ENCODE results near the gene SUN2. TPM values are rescaled to one million over a fixed set of nuclear protein-coding genes. Genes with fewer than 3 reads are reported as not detected.
A peak's percentile ranks its signal among the peaks of the same experiment; 100 is the strongest.

Gene SUN2
- total and polyA plus RNA-seq, 2 of the 8 experiments (the other 6 are each of a cell fraction or from before 2014, with no cell fraction given) = 5.1 to 10.5 TPM

GRCh38 chr22:38793721-38794466 lies 38.1 kb upstream of the SUN2 start, which contains the start of gene DNAL4:
TSS of gene DNAL4 (minus strand) at chr22:38794143. CDS start at chr22:38782731, 11,412 bp downstream.
- 4% methylated on average over 33 of the region's 47 CpGs; no CpG with 5 or more reads in 1 of the 2 experiments for WGBS, 2 experiments (ENCODE audit: extremely low coverage in 1 of 2, insufficient coverage in 1 of 2, insufficient read length in 1 of 2, insufficient replicate concordance in 2 of 2, low coverage in 1 of 2, low lambda C conversion rate in 2 of 2, missing lambda C conversion rate in 1 of 2)
- H3K27me3 ChIP-seq (replicated peaks in 1 of 4; ENCODE audit: control insufficient read depth in 3 of 4, extremely low read depth in 1 of 4, insufficient read depth in 3 of 4, low read length in 3 of 4) = peaks cover 0 to 10% (median 3%) of the 10 kb centered on the region in 4 experiments; a peak in 4 of 7 replicates
- peak; percentile 89 to 92 for DNase-seq (ENCODE audit: low read depth in 1 of 2, low spot score in 2 of 2)
- CTCF ChIA-PET (ENCODE audit: partially characterized antibody) = interaction anchor here (0.9 to 1.6 kb wide), 3 partner anchors 25 to 60 kb away, joined by 3 to 4 read pairs (median 3); no protein-coding TSS in a partner anchor
- H2BK20ac ChIP-seq (ENCODE audit: low read length) = no peak within 1 kb of the TSS
- peak within 1 kb of the TSS; percentile 91 for H2AFZ ChIP-seq (ENCODE audit: low read length)
- FAIRE-seq = peak; percentile 90
- no peak within 1 kb of the TSS for H3K4ac ChIP-seq (replicated peaks; ENCODE audit: insufficient read length, low read depth, low read length)
- peaks cover 0 to 4% (median 0%) of the 10 kb centered on the region in 4 experiments; a peak in 1 of 7 replicates for H3K4me1 ChIP-seq (replicated peaks in 1 of 4; ENCODE audit: control insufficient read depth in 3 of 4, insufficient read depth in 4 of 4, low read length in 3 of 4)
- H3K9me3 ChIP-seq (ENCODE audit: insufficient read depth in 2 of 2, low read depth in 1 of 2, low read length in 1 of 2) = no peaks in the 10 kb centered on the region
- H3K9ac ChIP-seq (replicated peaks in 1 of 4; ENCODE audit: extremely low read depth in 1 of 4, low read depth in 3 of 4, low read length in 3 of 4) = peak within 1 kb of the TSS; percentile 26 to 85 (median 46); a peak in 6 of 7 replicates
- H2BK12ac ChIP-seq (ENCODE audit: low read depth, low read length) = no peak within 1 kb of the TSS
- peak within 1 kb of the TSS; percentile 78 to 91 for H3K4me2 ChIP-seq (ENCODE audit: insufficient read depth in 1 of 2, low read depth in 2 of 2, low read length in 2 of 2)
- H3K14ac ChIP-seq (ENCODE audit: insufficient read length) = no peak within 1 kb of the TSS
- no peaks in the 10 kb centered on the region for H4K20me1 ChIP-seq (replicated peaks in 1 of 2; ENCODE audit: control insufficient read depth in 1 of 2, insufficient read depth in 2 of 2, low read length in 2 of 2)
- H3K79me2 ChIP-seq (ENCODE audit: control insufficient read depth in 1 of 2, insufficient read depth in 2 of 2, low read length in 2 of 2) = no peaks in the 10 kb centered on the region
- no peak within 1 kb of the TSS for H2BK15ac ChIP-seq (ENCODE audit: low read length)
- H4K8ac ChIP-seq (ENCODE audit: extremely low read depth, insufficient read depth, low read length) = no peak within 1 kb of the TSS; the same call in 1 of the 2 replicates
- no peak within 1 kb of the TSS for H4K91ac ChIP-seq (replicated peaks; ENCODE audit: insufficient read length, low read length)
- no peak within 1 kb of the TSS for H3K27ac ChIP-seq (ENCODE audit: low read depth, low read length)
- no peaks in the 10 kb centered on the region for H3K79me1 ChIP-seq (ENCODE audit: low read depth, low read length)
- H4K5ac ChIP-seq (ENCODE audit: insufficient read length, low read depth, low read length) = no peak within 1 kb of the TSS
- H2BK5ac ChIP-seq (ENCODE audit: low read depth, low read length) = no peak within 1 kb of the TSS
- H3K4me3 ChIP-seq (ENCODE audit: extremely low read depth in 1 of 4, insufficient read depth in 2 of 4, low read depth in 3 of 4, low read length in 4 of 4) = peak within 1 kb of the TSS; percentile 61 to 86 (median 62)
- POLR2A ChIA-PET (ENCODE audit: partially characterized antibody) = no interaction called here
- 0 out of 2 replicates have a peak within 1 kb of the TSS, but pooled peaks have one; percentile 35 for H3K18ac ChIP-seq (ENCODE audit: extremely low read depth, low read length)
- H3K23me2 ChIP-seq (ENCODE audit: low read depth, low read length) = peaks cover 5% of the 10 kb centered on the region
- H3K56ac ChIP-seq (replicated peaks; ENCODE audit: insufficient read length, low read depth, low read length) = no peak within 1 kb of the TSS
- H3K23ac ChIP-seq (ENCODE audit: insufficient read length) = no peak within 1 kb of the TSS
- H2AK5ac ChIP-seq (ENCODE audit: low read depth, low read length) = no peak within 1 kb of the TSS
- no peak within 1 kb of the TSS for H2BK120ac ChIP-seq (replicated peaks; ENCODE audit: low read depth, low read length)
- no peaks in the 10 kb centered on the region for H3K36me3 ChIP-seq (ENCODE audit: control insufficient read depth in 2 of 4, insufficient read depth in 4 of 4, low read length in 3 of 4)
- TF ChIP-seq PHF8 (conservative IDR thresholded peaks at IDR 0.05; ENCODE audit: low read depth, low read length) (peak; percentile 61), CREB1 (IDR thresholded peaks at IDR 0.05) (peak; percentile 54; the same call in 1 of the 2 replicates), SP2 (IDR thresholded peaks at IDR 0.05; ENCODE audit: low read length) (peak; percentile 67), POLR2AphosphoS5 (IDR thresholded peaks at IDR 0.05; ENCODE audit: low read depth, low read length) (no peak), GABPA (IDR thresholded peaks at IDR 0.05; ENCODE audit: borderline replicate concordance, insufficient read depth, low read length) (peak; percentile 79; the same call in 1 of the 2 replicates), KDM4A (IDR thresholded peaks at IDR 0.05; ENCODE audit: low read depth, low read length, severe bottlenecking) (peak; percentile 62), SAP30 (IDR thresholded peaks at IDR 0.05; ENCODE audit: insufficient read depth, insufficient replicate concordance, low read length) (peak; percentile 37), EGR1 (IDR thresholded peaks at IDR 0.05; ENCODE audit: borderline replicate concordance, low read depth, low read length) (no peak), BACH1 (IDR thresholded peaks at IDR 0.05; ENCODE audit: low read length) (peak; percentile 85), CHD2 (IDR thresholded peaks at IDR 0.05; ENCODE audit: low read length) (no peak), JUN (IDR thresholded peaks at IDR 0.05; ENCODE audit: low read depth, low read length) (no peak), SIN3A (conservative IDR thresholded peaks at IDR 0.05 in 1 of 2, IDR thresholded peaks at IDR 0.05 in 1 of 2; ENCODE audit: low read depth in 1 of 2, low read length in 2 of 2) (peak; percentile 49 to 86; a peak in 1 of 4 replicates), SP1 (IDR thresholded peaks at IDR 0.05; ENCODE audit: low read depth, low read length) (peak; percentile 93)
